Stimulated activated CD8-positive, alpha-beta memory T cell treated with anti-CD3 and anti-CD28 coated beads, Interleukin-7, amount 100 ng/mL, for 24 hours (primary cell): ENCODE results near the gene LTK.
A peak's percentile ranks its signal among the peaks of the same experiment; 100 is the strongest.

Experiments
- DNase-seq: peaks from one replicate; pipeline ENCODE4 v3.0.0-alpha.2; 2020; ENCODE audit warnings: low read depth

Gene LTK

GRCh38 chr15:41513506-41514227 is at the start of gene LTK:
Gene LTK (minus strand): TSS chr15:41513827. CDS start chr15:41513709, 118 bp downstream.
- DNase-seq, result no peak

- DNase-seq, result no peak
These were observed 49.2 kb upstream of the LTK start for GRCh38 chr15:41562784-41563198.

GRCh38 chr15:41562244-41562643 is 48.6 kb upstream of the LTK start:
- no peak for DNase-seq

- DNase-seq, result no peak
These were observed 48.1 kb upstream of the LTK start for GRCh38 chr15:41561777-41562145.

- DNase-seq, result no peak
These were observed 47.6 kb upstream of the LTK start for GRCh38 chr15:41561104-41561776.

GRCh38 chr15:41560572-41560874 is 46.9 kb upstream of the LTK start:
- DNase-seq, result no peak

- DNase-seq, result no peak
These were observed 45.7 kb upstream of the LTK start for GRCh38 chr15:41559239-41559782.

- DNase-seq, result peak; percentile 38
These were observed 45.0 kb upstream of the LTK start, which contains the start of gene TYRO3 for GRCh38 chr15:41558400-41559238. Gene TYRO3 (plus strand): TSS chr15:41559212. CDS start chr15:41559258, 46 bp downstream.

- peak; percentile 40 for DNase-seq
These were observed 44.2 kb upstream of the LTK start for GRCh38 chr15:41557673-41558399.

GRCh38 chr15:41556677-41557076 is 43.0 kb upstream of the LTK start:
- DNase-seq, result no peak

- DNase-seq, result no peak
These were observed 41.3 kb upstream of the LTK start for GRCh38 chr15:41554915-41555314.

GRCh38 chr15:41554343-41554742 is 40.7 kb upstream of the LTK start:
- no peak for DNase-seq

- DNase-seq, result no peak
These were observed 40.1 kb upstream of the LTK start for GRCh38 chr15:41553731-41554130.

GRCh38 chr15:41550066-41550775 is 36.6 kb upstream of the LTK start:
- DNase-seq, result no peak

GRCh38 chr15:41546851-41547786 is 33.5 kb upstream of the LTK start:
- no peak for DNase-seq

GRCh38 chr15:41545218-41545617 is 31.6 kb upstream of the LTK start:
- DNase-seq, result no peak

GRCh38 chr15:41544650-41545015 is 31.0 kb upstream of the LTK start:
- no peak for DNase-seq

- no peak for DNase-seq
These were observed 29.9 kb upstream of the LTK start for GRCh38 chr15:41543521-41543870.

- DNase-seq, result no peak
These were observed 23.2 kb upstream of the LTK start for GRCh38 chr15:41536866-41537265.

GRCh38 chr15:41535544-41535943 is 21.9 kb upstream of the LTK start:
- no peak for DNase-seq
